Uterus (tissue), 2 donors: Measurements from ENCODE around the gene MKLN1.

ENCODE experiments used
- POLR2A ChIP-seq, 2 donors: fragments of 450-650 bp; IDR thresholded peaks; one replicate each; pipeline ENCODE4 v1.6.1; 2016; ENCODE audit warnings: antibody characterized with exemption in 2 of 2, mild to moderate bottlenecking in 1 of 2, moderate library complexity in 1 of 2
- TF ChIP-seq, protein P1 (sequence below), 4 experiments: fragments of 200-600 bp in 2 of 4; fragments of 450-650 bp in 2 of 4; sonication (generic) in 2 of 4; IDR thresholded peaks; one replicate each; pipeline ENCODE4 v1.5.1; 2016 to 2019; ENCODE audit warnings: antibody characterized with exemption in 4 of 4, mild to moderate bottlenecking in 2 of 4, moderate library complexity in 1 of 4

DNA sequence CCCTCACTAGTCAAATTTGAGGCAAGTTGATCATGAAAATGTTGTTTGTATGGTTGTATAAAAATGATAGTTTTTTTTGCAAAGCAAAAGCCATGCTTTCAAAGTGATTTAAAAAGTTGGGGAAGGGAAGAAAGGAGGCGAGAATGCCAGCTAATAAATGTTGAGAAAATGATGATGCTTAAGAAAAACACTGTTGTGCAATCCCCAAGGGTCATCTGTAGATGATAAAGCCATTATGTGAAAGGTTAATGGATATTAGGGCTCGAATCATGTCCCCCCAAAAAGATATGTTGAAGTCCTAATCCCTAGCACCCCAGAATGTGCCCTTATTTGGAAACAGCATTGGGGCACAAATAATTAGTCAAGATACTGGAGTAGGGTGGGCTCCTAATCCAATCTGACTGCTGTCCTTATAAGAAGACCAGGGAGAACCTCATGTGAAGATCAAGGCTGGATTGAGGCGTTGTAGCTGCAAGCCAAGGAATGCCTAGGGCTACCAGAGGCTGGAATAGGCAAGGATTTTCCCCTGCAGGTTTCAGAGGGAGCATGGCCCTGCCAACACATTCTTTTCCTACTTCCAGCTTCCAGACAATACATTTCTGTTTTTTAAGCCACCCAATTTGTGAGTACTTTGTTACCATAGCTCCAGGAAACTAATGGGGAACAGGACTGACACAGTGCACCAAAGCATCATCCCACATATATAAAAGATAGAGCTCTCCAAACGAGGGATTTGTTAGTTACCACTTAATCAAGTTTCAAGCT lies 35.4 kb upstream of the MKLN1 start:
- TF ChIP-seq, protein P1, sequence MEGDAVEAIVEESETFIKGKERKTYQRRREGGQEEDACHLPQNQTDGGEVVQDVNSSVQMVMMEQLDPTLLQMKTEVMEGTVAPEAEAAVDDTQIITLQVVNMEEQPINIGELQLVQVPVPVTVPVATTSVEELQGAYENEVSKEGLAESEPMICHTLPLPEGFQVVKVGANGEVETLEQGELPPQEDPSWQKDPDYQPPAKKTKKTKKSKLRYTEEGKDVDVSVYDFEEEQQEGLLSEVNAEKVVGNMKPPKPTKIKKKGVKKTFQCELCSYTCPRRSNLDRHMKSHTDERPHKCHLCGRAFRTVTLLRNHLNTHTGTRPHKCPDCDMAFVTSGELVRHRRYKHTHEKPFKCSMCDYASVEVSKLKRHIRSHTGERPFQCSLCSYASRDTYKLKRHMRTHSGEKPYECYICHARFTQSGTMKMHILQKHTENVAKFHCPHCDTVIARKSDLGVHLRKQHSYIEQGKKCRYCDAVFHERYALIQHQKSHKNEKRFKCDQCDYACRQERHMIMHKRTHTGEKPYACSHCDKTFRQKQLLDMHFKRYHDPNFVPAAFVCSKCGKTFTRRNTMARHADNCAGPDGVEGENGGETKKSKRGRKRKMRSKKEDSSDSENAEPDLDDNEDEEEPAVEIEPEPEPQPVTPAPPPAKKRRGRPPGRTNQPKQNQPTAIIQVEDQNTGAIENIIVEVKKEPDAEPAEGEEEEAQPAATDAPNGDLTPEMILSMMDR (IDR thresholded peaks at IDR 0.05), result no peak
- TF ChIP-seq POLR2A (IDR thresholded peaks at IDR 0.05), result no peak
